ENCODE data around the gene COMMD7. TPM values are rescaled to one million over a fixed set of nuclear protein-coding genes. Genes with fewer than 3 reads are reported as not detected.
A peak's percentile ranks its signal among the peaks of the same experiment; 100 is the strongest.

COMMD7 gene
- total and polyA plus RNA-seq, 9 of the 15 experiments (the other 6 are each of a cell fraction or from before 2014, with no cell fraction given), result 11.9 to 69.1 (median 34.7) TPM

DNA sequence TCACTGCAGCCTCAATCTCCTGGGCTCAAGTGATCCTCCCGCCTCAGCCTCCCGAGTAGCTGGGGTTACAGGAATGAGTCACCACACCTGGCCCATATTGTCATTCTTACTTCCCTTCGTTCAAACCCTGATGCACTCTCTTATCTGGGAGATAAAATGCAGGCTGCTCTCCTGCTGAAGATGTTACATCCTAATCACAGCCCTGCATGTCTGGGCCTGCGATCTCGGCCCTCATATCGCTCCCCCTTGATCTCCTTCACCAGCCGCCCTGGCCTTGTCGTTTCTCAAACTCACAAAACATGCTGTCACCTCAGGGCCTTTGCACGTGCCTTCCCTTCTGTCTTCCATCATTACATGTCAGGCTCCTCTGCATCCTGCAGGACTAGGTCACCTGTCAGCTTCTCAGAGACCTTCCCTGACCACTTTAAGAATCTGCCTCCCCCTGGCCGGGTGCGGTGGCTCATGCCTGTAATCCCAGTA, 60.7 kb downstream of the COMMD7 start (continued):
- TF ChIP-seq TBL1XR1 (IDR thresholded peaks at IDR 0.05; ENCODE audit: low read length in 2 of 2) (peak; percentile 32 to 59; a peak in 1 of 4 replicates), ZBTB7A (IDR thresholded peaks at IDR 0.05; ENCODE audit: borderline replicate concordance, control insufficient read depth, low read depth, low read length) (no peak), HDAC2 (IDR thresholded peaks at IDR 0.05) (peak; percentile 96), MAZ (CRISPR knock-in tag; conservative IDR thresholded peaks at IDR 0.05 in 1 of 2, IDR thresholded peaks at IDR 0.05 in 1 of 2) (peak in 1 of 2 experiments; percentile 27; a peak in 1 of 4 replicates), JUND (IDR thresholded peaks at IDR 0.05; ENCODE audit: borderline replicate concordance, low read depth, low read length) (peak; percentile 88), JUND (tag; IDR thresholded peaks at IDR 0.05; ENCODE audit: borderline replicate concordance, low read depth, low read length) (peak; percentile 89; the same call in 2 of the 3 replicates), L3MBTL2 (IDR thresholded peaks at IDR 0.05) (peak; percentile 44; the same call in 1 of the 2 replicates), PYGO2 (tag; IDR thresholded peaks at IDR 0.05) (0 out of 2 replicates have a peak, but pooled peaks have one; percentile 12), BCOR (IDR thresholded peaks at IDR 0.05) (peak; percentile 98), RCOR1 (IDR thresholded peaks at IDR 0.05; ENCODE audit: borderline replicate concordance in 1 of 2, low read depth in 2 of 2, low read length in 2 of 2) (peak; percentile 70 to 92; a peak in 3 of 4 replicates), ZNF263 (CRISPR knock-in tag; IDR thresholded peaks at IDR 0.05; ENCODE audit: borderline replicate concordance) (peak; percentile 15; the same call in 1 of the 2 replicates), SMARCE1 (IDR thresholded peaks at IDR 0.05) (peak; percentile 90), CREM (IDR thresholded peaks at IDR 0.05; ENCODE audit: low read depth) (peak; percentile 50), EP300 (IDR thresholded peaks at IDR 0.05; ENCODE audit: low read length) (peak; percentile 85), NFIC (IDR thresholded peaks at IDR 0.05) (peak; percentile 88), SMARCA5 (IDR thresholded peaks at IDR 0.05) (peak; percentile 99), TAL1 (IDR thresholded peaks at IDR 0.05) (peak; percentile 90), ZNF75A (CRISPR knock-in tag; IDR thresholded peaks at IDR 0.05) (no peak), RBM22 (IDR thresholded peaks at IDR 0.05; ENCODE audit: low read depth, low read length, poor library complexity, severe bottlenecking) (no peak), ATF7 (IDR thresholded peaks at IDR 0.05) (peak; percentile 62), RAD51 (IDR thresholded peaks at IDR 0.05; ENCODE audit: borderline replicate concordance, low read depth) (peak; percentile 28; the same call in 1 of the 2 replicates), MECOM (CRISPR knock-in tag; IDR thresholded peaks at IDR 0.05) (peak; percentile 97), MTA1 (IDR thresholded peaks at IDR 0.05; ENCODE audit: borderline replicate concordance) (peak; percentile 80), SIRT6 (IDR thresholded peaks at IDR 0.05; ENCODE audit: low read depth, low read length) (no peak), NEUROD1 (IDR thresholded peaks at IDR 0.05; ENCODE audit: borderline replicate concordance, low read depth, low read length, partially characterized antibody) (peak; percentile 48)
- TF ChIP-seq, protein P1, sequence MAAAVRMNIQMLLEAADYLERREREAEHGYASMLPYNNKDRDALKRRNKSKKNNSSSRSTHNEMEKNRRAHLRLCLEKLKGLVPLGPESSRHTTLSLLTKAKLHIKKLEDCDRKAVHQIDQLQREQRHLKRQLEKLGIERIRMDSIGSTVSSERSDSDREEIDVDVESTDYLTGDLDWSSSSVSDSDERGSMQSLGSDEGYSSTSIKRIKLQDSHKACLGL (CRISPR knock-in tag; IDR thresholded peaks at IDR 0.05; ENCODE audit: borderline replicate concordance, poor library complexity, severe bottlenecking), result no peak
